Measurements from ENCODE around the gene LAG3.

- TF ChIP-seq CTCF (IDR thresholded peaks at IDR 0.05; ENCODE audit: low read depth, low read length, poor library complexity, severe bottlenecking) (no peak), EZH2phosphoT487 (IDR thresholded peaks at IDR 0.05; ENCODE audit: borderline replicate concordance, low read length) (no peak)
Observed at GRCh38 chr12:6729186-6729585, 43.1 kb upstream of the LAG3 start.

All from DOHH2 (cell line).